Stimulated activated CD8-positive, alpha-beta memory T cell treated with anti-CD3 and anti-CD28 coated beads, Interleukin-4, amount 100 ng/mL, for 48 hours (primary cell): ENCODE results near the gene GPR89A.

Experiments
- DNase-seq: peaks from one replicate; pipeline ENCODE4 v3.0.0-alpha.2; 2020

The GPR89A gene

DNA sequence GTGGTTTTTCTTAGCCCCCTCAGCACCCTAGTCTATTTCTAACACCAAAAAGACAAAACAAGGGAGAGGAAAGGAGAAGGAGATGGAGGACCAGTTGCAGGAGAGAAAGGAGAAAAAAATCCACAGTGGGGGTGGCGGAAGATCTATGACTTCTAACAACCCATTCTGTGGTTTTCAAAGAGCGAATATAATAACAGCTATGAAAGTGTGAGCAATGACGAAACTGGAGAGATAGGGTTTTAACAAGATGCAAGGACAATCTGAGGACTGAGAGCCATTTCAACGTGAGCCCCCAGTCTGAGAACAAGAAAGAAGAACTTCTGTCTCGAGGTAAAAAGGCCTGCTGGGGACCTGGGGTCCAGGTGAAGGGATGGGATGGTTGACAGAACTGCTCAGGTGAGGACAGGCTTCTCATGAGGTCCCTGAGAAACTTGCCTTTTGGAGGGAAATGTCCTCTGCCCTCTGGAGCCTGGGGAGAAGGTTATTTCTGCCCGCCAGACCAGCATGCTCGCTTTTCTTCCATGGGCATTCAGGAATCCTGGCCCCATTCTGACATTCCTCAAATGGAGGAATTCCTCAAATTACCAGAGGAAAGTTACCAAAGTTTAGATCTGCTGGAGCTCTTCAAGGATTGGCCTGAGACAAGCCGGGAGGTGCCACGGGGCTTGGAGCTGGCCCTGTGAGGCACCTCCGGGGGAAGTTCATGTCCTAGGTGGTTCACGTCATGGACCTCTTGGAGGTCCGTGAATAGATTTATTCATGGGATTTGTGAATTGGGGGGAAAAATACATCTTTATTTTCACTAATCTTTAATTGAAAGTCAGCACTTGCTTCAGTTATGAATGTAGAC lies 111.7 kb downstream of the GPR89A start, which contains the start of gene CD160:
CD160 (plus strand) TSS at position 270 of the 850 bp plus-strand sequence. CDS start 8,829 bp downstream, outside the sequence.
- peak; percentile 44 for DNase-seq
